Spleen (tissue), 11 donors: ENCODE measurements around the gene RAB9B. TPM values are rescaled to one million over a fixed set of nuclear protein-coding genes. Genes with fewer than 3 reads are reported as not detected.

Experiments used
- DNase-seq: peaks from one replicate; pipeline ENCODE4 v3.0.0-alpha.2; 2020
- H3K27ac ChIP-seq, 8 donors: fragments of 200-600 bp; sonication (generic) in 7 of 8; 1 replicate in 4 of 8; 2 replicates in 4 of 8; pipeline versions ENCODE4 v1.5.0 to v1.8.0; 2016 to 2021; ENCODE audit warnings: inconsistent platforms in 4 of 8, mild to moderate bottlenecking in 4 of 8, moderate library complexity in 1 of 8
- H3K27me3 ChIP-seq, 7 donors: fragments of 200-600 bp; sonication (generic) in 6 of 7; replicated peaks in 1 of 7; 1 replicate in 4 of 7; 2 replicates in 3 of 7; pipeline versions ENCODE4 v1.5.0 to v1.8.0; 2016 to 2021; ENCODE audit warnings: inconsistent platforms in 3 of 7, mild to moderate bottlenecking in 1 of 7
- H3K36me3 ChIP-seq, 6 donors: fragments of 200-600 bp; sonication (generic) in 5 of 6; 1 replicate in 4 of 6; 2 replicates in 2 of 6; pipeline versions ENCODE4 v1.5.0 to v1.8.0; 2016 to 2021; ENCODE audit warnings: inconsistent platforms in 2 of 6
- H3K4me1 ChIP-seq, 6 donors: fragments of 200-600 bp; sonication (generic) in 5 of 6; 1 replicate in 3 of 6; 2 replicates in 3 of 6; pipeline versions ENCODE4 v1.5.0 to v1.8.0; 2016 to 2021; ENCODE audit warnings: inconsistent platforms in 3 of 6
- H3K4me3 ChIP-seq, 8 donors: fragments of 200-600 bp; sonication (generic) in 7 of 8; 1 replicate in 4 of 8; 2 replicates in 4 of 8; pipeline versions ENCODE4 v1.5.0 to v1.8.0; 2016 to 2021; ENCODE audit warnings: inconsistent platforms in 4 of 8, mild to moderate bottlenecking in 4 of 8, moderate library complexity in 2 of 8
- H3K9me3 ChIP-seq, 8 donors: fragments of 200-600 bp; sonication (generic) in 7 of 8; 1 replicate in 4 of 8; 2 replicates in 4 of 8; pipeline versions ENCODE4 v1.5.0 to v1.8.0; 2016 to 2021; ENCODE audit warnings: inconsistent platforms in 4 of 8
- POLR2A ChIP-seq, 3 donors: fragments of 450-650 bp; IDR thresholded peaks; one replicate each; pipeline ENCODE4 v1.5.1; 2017; ENCODE audit warnings: antibody characterized with exemption in 3 of 3, mild to moderate bottlenecking in 1 of 3
- POLR2AphosphoS5 ChIP-seq, 3 donors: sonication (generic); formaldehyde crosslinking; IDR thresholded peaks; one replicate each; pipeline ENCODE4 v1.5.1; 2017; ENCODE audit warnings: antibody characterized with exemption in 3 of 3
- WGBS, 5 donors: extraction: QIAGEN DNeasy Blood & Tissue Kit in 3 of 5; methylation state at CpG; one replicate each; pipeline versions ENCODE4 v1.1.5 to v1.1.7; 2013 to 2018; 5-methylcytosine and 5-hydroxymethylcytosine counted together
- intact Hi-C: fragments of 100-400 bp; cut with DNase I; formaldehyde crosslinking; loops from one replicate; pipeline ENCODE4 v1.15.0; 2023; ENCODE audit warnings: low total_unique reads
- polyA plus RNA-seq, 3 donors: library from polyadenylated mRNA; stranded (reverse); fragments of 200-250 nt; gene quantifications; one replicate each; pipeline ENCODE4 v1.2.1, GENCODE V29; 2013
- total RNA-seq, 7 donors: library from RNA; depleted of rRNA in 3 of 7; stranded (reverse); fragments of >200 nt in 3 of 7; fragmentation: NEBNext Ultra II Directional in 4 of 7; extraction: Animal tissue kit (Norgen Biotek cat#: 25700) in 4 of 7; gene quantifications; one replicate each; pipeline versions ENCODE4 v1.1.0 to v1.2.1, GENCODE V29; 2016 to 2021
- TF ChIP-seq, protein P1 (sequence below), 11 experiments: fragments of 200-600 bp in 7 of 11; fragments of 450-650 bp in 4 of 11; sonication (generic) in 4 of 11; IDR thresholded peaks in 8 of 11; conservative IDR thresholded peaks in 3 of 11; 1 replicate in 7 of 11; 2 replicates in 4 of 11; pipeline versions ENCODE4 v1.4.0 to v1.8.0; 2016 to 2021; ENCODE audit warnings: antibody characterized with exemption in 11 of 11, inconsistent platforms in 4 of 11, mild to moderate bottlenecking in 1 of 11
- donor health status: healthy with polysubstance abuse.
- donor health status: DM: no; HTN: no; CAD: no; lungs with moderate emphysema.
- donor health status: DM: no; HTN: no; CAD: no.
- donor health status: Bipolar disorder and iron deficiency.
- donor health status: healthy.
- donor health status: DM: no; HTN: no; CAD: no.
- donor health status: DM: yes; HTN: yes; CAD: no.

Gene RAB9B
- total and polyA plus RNA-seq, 10 donors, result 0.43 to 1.0 (median 0.60) TPM

GRCh38 chrX:103839404-103839803, 7.3 kb upstream of the RAB9B start:
- H3K27me3 ChIP-seq, result peaks cover 0 to 16% (median 0%) of the 10 kb centered on the region in 7 donors
- TF ChIP-seq POLR2A (IDR thresholded peaks at IDR 0.05) (no peak), POLR2AphosphoS5 (IDR thresholded peaks at IDR 0.05) (no peak)
- TF ChIP-seq, protein P1, sequence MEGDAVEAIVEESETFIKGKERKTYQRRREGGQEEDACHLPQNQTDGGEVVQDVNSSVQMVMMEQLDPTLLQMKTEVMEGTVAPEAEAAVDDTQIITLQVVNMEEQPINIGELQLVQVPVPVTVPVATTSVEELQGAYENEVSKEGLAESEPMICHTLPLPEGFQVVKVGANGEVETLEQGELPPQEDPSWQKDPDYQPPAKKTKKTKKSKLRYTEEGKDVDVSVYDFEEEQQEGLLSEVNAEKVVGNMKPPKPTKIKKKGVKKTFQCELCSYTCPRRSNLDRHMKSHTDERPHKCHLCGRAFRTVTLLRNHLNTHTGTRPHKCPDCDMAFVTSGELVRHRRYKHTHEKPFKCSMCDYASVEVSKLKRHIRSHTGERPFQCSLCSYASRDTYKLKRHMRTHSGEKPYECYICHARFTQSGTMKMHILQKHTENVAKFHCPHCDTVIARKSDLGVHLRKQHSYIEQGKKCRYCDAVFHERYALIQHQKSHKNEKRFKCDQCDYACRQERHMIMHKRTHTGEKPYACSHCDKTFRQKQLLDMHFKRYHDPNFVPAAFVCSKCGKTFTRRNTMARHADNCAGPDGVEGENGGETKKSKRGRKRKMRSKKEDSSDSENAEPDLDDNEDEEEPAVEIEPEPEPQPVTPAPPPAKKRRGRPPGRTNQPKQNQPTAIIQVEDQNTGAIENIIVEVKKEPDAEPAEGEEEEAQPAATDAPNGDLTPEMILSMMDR (IDR thresholded peaks at IDR 0.05 in 8 of 11, conservative IDR thresholded peaks at IDR 0.05 in 3 of 11), result no peak
- H3K9me3 ChIP-seq, result no peaks in the 10 kb centered on the region
- 53 to 91% (median 75%) methylated on average over 1 of the region's 1 CpG for WGBS, 5 donors
- intact Hi-C loops, result no loop called here
- no peak overlapping the region for H3K27ac ChIP-seq
- no peak for DNase-seq
- H3K4me1 ChIP-seq, result no peaks in the 10 kb centered on the region
- H3K4me3 ChIP-seq, result no peak overlapping the region
- H3K36me3 ChIP-seq, result no peaks in the 10 kb centered on the region

- Histone ChIP-seq H3K27ac (no peak overlapping the region), H3K4me3 (peak overlapping the region; percentile 37 to 79 (median 48)), H3K27me3 (peaks cover 0 to 34% (median 0%) of the 10 kb centered on the region in 7 donors), H3K9me3 (no peaks in the 10 kb centered on the region), H3K36me3 (no peaks in the 10 kb centered on the region), H3K4me1 (peaks cover 0 to 8% (median 0%) of the 10 kb centered on the region in 6 donors)
- intact Hi-C loops, result no loop called here
- no peak for DNase-seq
- TF ChIP-seq POLR2A (IDR thresholded peaks at IDR 0.05) (no peak), POLR2AphosphoS5 (IDR thresholded peaks at IDR 0.05) (no peak)
- TF ChIP-seq, protein P1 (IDR thresholded peaks at IDR 0.05 in 8 of 11, conservative IDR thresholded peaks at IDR 0.05 in 3 of 11), result no peak
- 22 to 42% (median 32%) methylated on average over 11 of the region's 11 CpGs for WGBS, 5 donors
Observed at GRCh38 chrX:103831342-103831802, 685 bp downstream of the RAB9B start.

- intact Hi-C loops, result no loop called here
- no peak for DNase-seq
- peaks cover 0 to 34% (median 0%) of the 10 kb centered on the region in 7 donors for H3K27me3 ChIP-seq
- peaks cover 0 to 8% (median 0%) of the 10 kb centered on the region in 6 donors for H3K4me1 ChIP-seq
- peak overlapping the region in 1 of 8 donors; percentile 79 for H3K4me3 ChIP-seq
- WGBS, 5 donors, result 76 to 89% (median 85%) methylated on average over 7 of the region's 7 CpGs
- TF ChIP-seq POLR2AphosphoS5 (IDR thresholded peaks at IDR 0.05) (no peak), POLR2A (IDR thresholded peaks at IDR 0.05) (no peak)
- TF ChIP-seq, protein P1 (IDR thresholded peaks at IDR 0.05 in 8 of 11, conservative IDR thresholded peaks at IDR 0.05 in 3 of 11), result no peak
- no peaks in the 10 kb centered on the region for H3K36me3 ChIP-seq
- no peaks in the 10 kb centered on the region for H3K9me3 ChIP-seq
- H3K27ac ChIP-seq, result no peak overlapping the region
Observed at GRCh38 chrX:103830848-103831247, 1.2 kb downstream of the RAB9B start.

- Histone ChIP-seq H3K9me3 (no peaks in the 10 kb centered on the region), H3K4me1 (peaks cover 0 to 8% (median 0%) of the 10 kb centered on the region in 6 donors), H3K36me3 (no peaks in the 10 kb centered on the region), H3K27me3 (peaks cover 0 to 25% (median 0%) of the 10 kb centered on the region in 7 donors), H3K27ac (no peak overlapping the region), H3K4me3 (no peak overlapping the region)
- TF ChIP-seq POLR2AphosphoS5 (IDR thresholded peaks at IDR 0.05), result no peak
- TF ChIP-seq POLR2A (IDR thresholded peaks at IDR 0.05), result no peak
- TF ChIP-seq, protein P1 (IDR thresholded peaks at IDR 0.05 in 8 of 11, conservative IDR thresholded peaks at IDR 0.05 in 3 of 11), result no peak
- DNase-seq, result no peak
- intact Hi-C loops, result no loop called here
- WGBS, 5 donors, result 42 to 80% (median 64%) methylated on average over 2 of the region's 2 CpGs
Observed at GRCh38 chrX:103828529-103828928, 3.5 kb downstream of the RAB9B start.
